NCI-H345 treated with DMSO at 0.1 percent for 48 hours (cell line): ENCODE results near the gene STK11.

Experiments
- DNase-seq: peaks from one replicate; lab custom pipeline; 2025; ENCODE audit not compliant: unreplicated experiment; lab: John Stamatoyannopoulos, UW

The STK11 gene, protein sequence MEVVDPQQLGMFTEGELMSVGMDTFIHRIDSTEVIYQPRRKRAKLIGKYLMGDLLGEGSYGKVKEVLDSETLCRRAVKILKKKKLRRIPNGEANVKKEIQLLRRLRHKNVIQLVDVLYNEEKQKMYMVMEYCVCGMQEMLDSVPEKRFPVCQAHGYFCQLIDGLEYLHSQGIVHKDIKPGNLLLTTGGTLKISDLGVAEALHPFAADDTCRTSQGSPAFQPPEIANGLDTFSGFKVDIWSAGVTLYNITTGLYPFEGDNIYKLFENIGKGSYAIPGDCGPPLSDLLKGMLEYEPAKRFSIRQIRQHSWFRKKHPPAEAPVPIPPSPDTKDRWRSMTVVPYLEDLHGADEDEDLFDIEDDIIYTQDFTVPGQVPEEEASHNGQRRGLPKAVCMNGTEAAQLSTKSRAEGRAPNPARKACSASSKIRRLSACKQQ

DNA sequence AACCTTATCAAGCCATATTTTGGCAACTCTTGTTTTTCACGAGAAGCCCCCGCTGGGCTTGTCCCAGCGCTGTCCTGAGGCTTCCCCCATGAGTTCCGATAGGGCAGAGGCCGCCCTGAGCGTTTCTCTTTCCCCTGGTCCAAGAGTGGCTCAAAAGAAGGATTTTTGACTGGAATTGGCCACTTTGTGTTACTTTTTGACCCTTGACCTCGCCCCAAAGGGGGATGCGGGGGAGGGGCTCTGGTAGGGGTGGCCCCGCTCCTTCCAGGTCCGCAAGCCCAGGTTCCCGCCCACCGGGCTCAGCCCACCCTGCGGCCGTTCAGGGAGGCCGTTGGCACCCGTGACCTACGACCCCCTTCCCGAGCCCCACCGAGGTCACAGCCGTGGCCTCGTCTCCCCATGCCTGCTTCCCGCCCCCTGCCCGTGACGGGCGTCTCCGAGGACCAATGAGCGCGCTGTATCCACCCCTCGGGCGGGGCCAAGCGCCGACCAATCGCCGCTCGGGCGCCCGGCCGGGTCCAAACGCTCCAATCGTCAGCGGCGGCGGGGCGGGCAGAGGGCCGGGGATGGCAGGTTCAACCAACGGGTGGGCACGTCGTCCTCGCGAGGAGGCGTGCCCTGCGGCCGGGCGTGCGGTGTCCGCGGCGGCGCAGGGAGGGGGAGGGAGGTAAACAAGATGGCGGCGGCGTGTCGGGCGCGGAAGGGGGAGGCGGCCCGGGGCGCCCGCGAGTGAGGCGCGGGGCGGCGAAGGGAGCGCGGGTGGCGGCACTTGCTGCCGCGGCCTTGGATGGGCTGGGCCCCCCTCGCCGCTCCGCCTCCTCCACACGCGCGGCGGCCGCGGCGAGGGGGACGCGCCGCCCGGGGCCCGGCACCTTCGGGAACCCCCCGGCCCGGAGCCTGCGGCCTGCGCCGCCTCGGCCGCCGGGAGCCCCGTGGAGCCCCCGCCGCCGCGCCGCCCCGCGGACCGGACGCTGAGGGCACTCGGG lies at the start of gene STK11:
TSS of gene STK11 (plus strand) at position 665 of the 986 bp plus-strand sequence. CDS start 1,136 bp downstream, outside the sequence.
- DNase-seq, result peak; percentile 90

DNA sequence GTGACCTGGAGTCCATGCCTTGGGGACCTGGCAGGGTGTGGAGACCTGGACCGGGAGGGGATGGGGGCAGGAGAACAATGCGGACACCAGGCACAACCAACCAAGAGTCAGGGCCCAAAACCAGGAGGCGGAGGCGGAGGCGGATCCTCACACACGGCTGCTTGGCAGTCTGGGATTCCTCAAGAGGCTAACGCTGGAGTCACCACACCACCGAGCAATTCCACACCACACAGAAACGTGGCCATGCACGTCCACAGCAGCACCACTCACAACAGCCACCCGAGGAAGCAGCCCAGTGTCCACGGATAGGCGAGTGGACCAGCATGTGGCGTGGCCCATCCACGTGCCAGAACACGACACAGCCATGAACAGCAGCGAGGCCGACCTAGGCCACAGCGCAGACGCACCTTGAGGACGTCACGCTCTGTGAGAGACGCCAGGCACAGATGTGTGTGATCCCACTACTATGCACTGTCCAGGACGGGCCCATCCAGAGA lies 49.2 kb upstream of the STK11 start:
- no peak for DNase-seq

- DNase-seq, result no peak
Observed at GRCh38 chr19:1156830-1157615, 48.6 kb upstream of the STK11 start.

GRCh38 chr19:1157931-1158884 lies 47.4 kb upstream of the STK11 start:
- no peak for DNase-seq

GRCh38 chr19:1158885-1159448 lies 46.6 kb upstream of the STK11 start:
- DNase-seq, result no peak

- DNase-seq, result no peak
Observed at GRCh38 chr19:1159864-1160595, 45.5 kb upstream of the STK11 start.

- DNase-seq, result no peak
Observed at GRCh38 chr19:1161716-1162115, 43.9 kb upstream of the STK11 start.

DNA sequence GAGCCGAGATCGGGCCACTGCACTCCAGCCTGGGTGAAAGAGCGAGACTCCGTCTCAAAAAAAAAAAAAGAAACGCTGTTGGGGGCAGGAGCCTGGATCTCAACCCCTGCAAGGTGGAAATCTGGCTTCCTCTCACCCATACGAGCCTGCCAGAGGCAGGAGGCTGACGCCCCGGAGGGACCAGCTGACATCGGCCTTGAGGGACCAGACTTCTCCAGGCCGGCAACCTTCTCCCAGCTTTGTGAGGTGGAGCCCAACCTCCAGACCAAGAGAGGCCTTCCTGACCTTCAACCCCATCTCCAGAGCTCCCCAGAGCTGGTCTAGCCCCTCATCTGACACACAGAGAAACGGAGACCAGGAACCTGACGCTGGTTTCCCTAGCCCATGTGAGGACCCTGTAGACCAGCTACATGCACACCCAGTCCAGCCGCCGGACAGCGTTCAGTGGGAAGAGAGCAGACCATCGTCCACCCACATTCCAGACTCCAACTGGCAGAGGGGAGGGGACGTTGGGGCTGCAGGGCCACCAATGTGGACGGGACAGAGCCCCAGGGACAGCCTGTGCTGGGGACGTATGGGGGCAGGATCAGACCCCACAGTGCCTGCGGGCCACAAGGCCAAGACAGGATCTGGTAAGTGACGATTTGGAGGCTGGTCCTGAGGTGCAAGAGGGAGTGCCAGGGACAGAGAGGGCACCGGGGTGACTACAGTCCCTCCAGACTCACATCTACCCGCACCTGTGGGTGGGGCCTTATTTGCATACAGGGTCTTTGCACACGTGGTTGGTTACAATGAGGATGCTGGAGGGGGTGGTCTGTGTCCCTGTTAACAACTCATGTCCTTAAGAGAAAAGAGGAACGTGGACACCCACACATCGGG lies 42.9 kb upstream of the STK11 start:
- DNase-seq, result no peak

GRCh38 chr19:1163283-1163933 lies 42.2 kb upstream of the STK11 start:
- no peak for DNase-seq

DNA sequence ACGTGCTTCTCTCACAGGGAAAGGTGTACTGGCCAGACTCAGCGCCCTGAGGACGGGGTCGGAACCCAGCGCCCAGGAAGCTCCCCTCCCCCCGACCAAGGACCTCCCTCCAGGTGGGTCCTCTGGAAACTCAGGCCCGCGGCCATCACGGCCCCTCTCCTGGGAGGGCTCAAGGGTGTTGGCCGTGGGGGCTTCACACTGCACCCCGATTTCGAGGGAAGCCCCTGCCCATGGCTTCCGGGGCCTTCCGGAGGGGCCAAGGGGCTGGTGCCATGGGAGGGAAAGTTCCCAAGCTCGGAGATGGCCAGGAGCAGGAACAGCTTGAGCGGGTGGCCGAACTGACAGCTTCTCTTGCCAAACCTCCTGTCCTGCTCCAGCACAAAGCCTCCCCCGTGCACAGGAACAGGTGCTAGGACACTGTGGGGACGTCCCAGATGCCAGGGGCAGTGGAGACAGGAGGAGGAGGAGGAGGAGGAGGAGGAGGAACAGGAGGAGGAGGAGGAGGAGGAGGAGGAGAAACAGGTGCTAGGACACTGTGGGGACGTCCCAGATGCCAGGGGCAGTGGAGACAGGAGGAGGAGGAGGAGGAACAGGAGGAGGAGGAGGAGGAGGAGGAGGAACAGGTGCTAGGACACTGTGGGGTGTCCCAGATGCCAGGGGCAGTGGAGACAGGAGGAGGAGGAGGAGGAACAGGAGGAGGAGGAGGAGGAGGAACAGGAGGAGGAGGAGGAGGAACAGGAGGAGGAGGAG lies 41.5 kb upstream of the STK11 start:
- no peak for DNase-seq

DNA sequence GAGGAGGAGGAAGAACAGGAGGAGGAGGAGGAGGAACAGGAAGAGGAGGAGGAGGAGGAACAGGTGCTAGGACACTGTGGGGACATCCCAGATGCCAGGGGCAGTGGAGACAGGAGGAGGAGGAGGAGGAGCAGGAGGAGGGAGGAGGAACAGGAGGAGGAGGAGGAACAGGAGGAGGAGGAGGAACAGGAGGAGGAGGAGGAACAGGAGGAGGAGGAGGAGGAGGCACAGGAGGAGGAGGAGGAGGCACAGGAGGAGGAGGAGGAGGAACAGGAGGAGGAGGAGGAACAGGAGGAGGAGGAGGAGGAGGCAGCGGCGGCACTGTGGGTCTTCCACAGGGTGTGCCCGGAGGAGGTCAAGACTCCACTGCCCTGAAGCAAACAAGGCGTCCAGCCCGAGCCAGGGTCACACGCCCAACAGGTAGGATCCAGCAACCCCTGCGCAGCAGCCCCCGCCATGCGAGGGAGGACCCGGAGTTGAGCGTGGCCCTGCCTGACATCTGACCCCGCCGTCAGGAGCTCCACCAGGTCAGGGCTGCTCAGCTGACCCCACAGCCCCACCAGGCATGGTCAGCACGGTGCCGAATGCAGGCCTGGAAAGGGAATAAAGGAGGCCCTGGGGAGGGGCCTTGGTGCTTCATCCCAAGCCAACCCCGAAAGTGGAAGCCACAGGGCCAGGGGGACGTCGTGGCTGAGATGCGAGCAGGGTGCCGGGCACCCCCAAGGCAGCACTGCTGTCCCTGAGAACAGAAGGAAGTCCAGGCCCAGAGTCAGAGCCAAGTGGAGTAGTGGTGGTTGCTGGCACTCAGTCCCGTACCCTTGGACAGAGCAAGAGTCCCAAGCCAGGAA lies 40.7 kb upstream of the STK11 start:
- no peak for DNase-seq

DNA sequence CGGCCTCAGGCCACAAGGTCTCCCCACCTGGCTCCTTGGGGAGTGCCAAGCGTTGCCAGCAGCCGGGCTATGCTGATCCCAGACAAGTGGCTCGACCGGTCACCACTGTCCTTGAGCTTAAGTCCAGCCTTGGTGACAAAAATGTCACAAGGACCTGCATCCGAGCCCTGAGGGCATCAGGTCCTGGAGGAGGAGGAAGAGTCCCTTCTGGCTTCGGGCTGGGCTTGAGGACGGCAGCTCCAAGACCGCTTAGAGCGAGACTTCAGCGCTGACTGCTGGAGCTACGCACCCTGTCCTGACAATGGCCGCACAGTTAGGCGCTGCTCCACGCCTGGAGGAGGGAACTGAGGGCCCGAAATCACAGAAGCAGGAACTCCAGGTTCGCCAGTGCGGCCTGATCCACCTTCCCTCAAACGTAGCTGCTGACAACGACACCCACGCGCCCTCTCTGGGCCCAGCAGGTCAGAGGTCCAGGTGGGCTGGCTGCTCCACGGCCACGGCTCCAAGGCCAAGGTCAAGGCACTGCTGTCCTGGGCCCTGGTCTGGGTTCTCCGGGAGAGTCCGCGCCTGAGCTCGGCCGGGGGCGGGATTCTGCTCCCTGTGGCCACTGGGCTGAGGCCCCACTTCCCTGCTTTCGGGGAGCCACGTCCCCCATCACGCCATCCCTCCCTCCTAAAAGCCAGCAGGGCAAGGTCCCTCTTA lies 38.6 kb upstream of the STK11 start:
- DNase-seq, result no peak

DNA sequence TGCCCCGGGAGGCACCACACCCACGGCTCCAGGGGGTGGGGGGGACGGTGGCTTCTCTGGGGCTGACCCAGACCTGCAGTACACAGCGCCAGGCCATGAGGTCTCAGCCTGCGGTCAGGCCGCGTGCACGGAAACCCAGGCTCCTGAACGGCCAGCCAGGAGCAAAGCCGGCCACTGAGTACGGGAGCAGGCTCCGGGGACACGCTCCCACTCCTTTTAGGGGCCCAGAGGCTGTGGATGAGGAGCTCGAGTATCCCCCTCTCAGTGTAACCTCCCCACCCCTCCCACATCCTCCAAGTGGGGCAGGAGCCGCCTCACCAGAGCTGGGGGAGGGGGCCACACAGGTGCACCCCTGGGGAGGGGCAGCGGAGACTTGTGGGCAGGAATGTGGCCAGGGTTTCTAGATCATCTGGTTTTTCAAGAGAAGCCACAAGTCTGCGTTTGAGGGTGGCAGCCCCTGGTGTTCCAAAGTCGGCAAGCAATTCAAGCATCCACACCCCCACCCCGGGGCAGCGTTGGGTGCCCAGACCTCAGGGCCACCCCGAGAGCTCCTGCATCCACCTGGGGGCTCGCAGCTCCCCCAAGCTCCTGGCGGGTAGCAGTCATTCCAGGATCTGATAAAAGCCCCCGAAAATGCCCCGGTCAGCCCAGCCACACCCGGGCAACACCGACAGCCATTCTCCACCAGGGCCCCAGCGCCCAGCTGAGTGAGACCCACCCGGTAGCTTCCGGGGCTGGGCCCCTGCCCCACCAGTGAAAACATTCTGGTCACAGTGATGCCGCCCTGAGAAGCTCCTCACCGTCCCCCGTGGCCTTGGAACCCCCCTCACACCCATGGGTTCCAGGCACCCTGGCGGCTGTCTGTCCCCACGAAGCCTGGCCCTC lies 37.6 kb upstream of the STK11 start:
- DNase-seq, result no peak
